SK-N-SH treated with all-trans-retinoic acid at 6 μM for 48 hours (cell line): ENCODE data around the gene SMIM1.

Experiments
- ATAC-seq: fragments of 200-7000 bp; cut with Tn5 transposase; 3 replicates; pipeline ENCODE4 v1.9.1; 2020; ENCODE audit warnings: mild to moderate bottlenecking, moderate library complexity
- ARNTL ChIP-seq: fragments of 450-650 bp; formaldehyde crosslinking; IDR thresholded peaks from 2 replicates; pipeline ENCODE4 v1.5.0; 2020; ENCODE audit warnings: low read depth, mild to moderate bottlenecking, moderate library complexity, borderline replicate concordance
- CSDC2 ChIP-seq: fragments of 250-450 bp; sonication (Bioruptor Pico); IDR thresholded peaks from 2 replicates; pipeline ENCODE4 v1.5.0; 2020; ENCODE audit warnings: mild to moderate bottlenecking, moderate library complexity
- ESRRG ChIP-seq: fragments of 250-450 bp; sonication (Bioruptor Pico); IDR thresholded peaks from 2 replicates; pipeline ENCODE4 v1.6.1; 2021; ENCODE audit warnings: mild to moderate bottlenecking
- GLIS3 ChIP-seq: fragments of 250-450 bp; sonication (Bioruptor Pico); IDR thresholded peaks from 2 replicates; pipeline ENCODE4 v1.5.0; 2020; ENCODE audit warnings: mild to moderate bottlenecking, moderate library complexity
- ISL1 ChIP-seq: fragments of 250-450 bp; sonication (Bioruptor Pico); IDR thresholded peaks from 2 replicates; pipeline ENCODE4 v2.1.2; 2022; ENCODE audit warnings: mild to moderate bottlenecking, moderate library complexity
- SNAI2 ChIP-seq: fragments of 250-450 bp; sonication (Bioruptor Pico); IDR thresholded peaks from 2 replicates; pipeline ENCODE4 v1.5.0; 2020; ENCODE audit warnings: mild to moderate bottlenecking, moderate library complexity
- TCF4 ChIP-seq: fragments of 250-450 bp; sonication (Bioruptor Pico); IDR thresholded peaks from 2 replicates; pipeline ENCODE4 v1.8.0; 2021; ENCODE audit warnings: mild to moderate bottlenecking, moderate library complexity, borderline replicate concordance
- TOX ChIP-seq: fragments of 250-450 bp; sonication (Bioruptor Pico); IDR thresholded peaks from 2 replicates; pipeline ENCODE4 v1.8.0; 2021; ENCODE audit warnings: mild to moderate bottlenecking, moderate library complexity, borderline replicate concordance
- ZC3H10 ChIP-seq: fragments of 250-450 bp; sonication (Bioruptor Pico); IDR thresholded peaks from 2 replicates; pipeline ENCODE4 v1.5.1; 2021; ENCODE audit warnings: mild to moderate bottlenecking, moderate library complexity
- ZFP3 ChIP-seq: fragments of 250-450 bp; sonication (Bioruptor Pico); IDR thresholded peaks from 2 replicates; pipeline ENCODE4 v1.5.0; 2020; ENCODE audit warnings: mild to moderate bottlenecking, moderate library complexity
- ZFP30 ChIP-seq: fragments of 450-650 bp; formaldehyde crosslinking; IDR thresholded peaks from 2 replicates; pipeline ENCODE4 v1.5.0; 2022; ENCODE audit warnings: mild to moderate bottlenecking, moderate library complexity
- ZNF565 ChIP-seq: fragments of 450-650 bp; formaldehyde crosslinking; conservative IDR thresholded peaks from 2 replicates; pipeline ENCODE4 v1.5.0; 2020; ENCODE audit warnings: low read depth, mild to moderate bottlenecking, moderate library complexity
- ZNF70 ChIP-seq: fragments of 450-650 bp; formaldehyde crosslinking; IDR thresholded peaks from 2 replicates; pipeline ENCODE4 v1.5.0; 2020; ENCODE audit warnings: mild to moderate bottlenecking, moderate library complexity
- ZNF8 ChIP-seq: fragments of 450-650 bp; formaldehyde crosslinking; IDR thresholded peaks from 2 replicates; pipeline ENCODE4 v1.5.0; 2020; ENCODE audit warnings: mild to moderate bottlenecking, moderate library complexity
- TF ChIP-seq, protein P1 (sequence below): fragments of 250-450 bp; sonication (Bioruptor Pico); IDR thresholded peaks from 2 replicates; pipeline ENCODE4 v1.5.1; 2021; ENCODE audit warnings: mild to moderate bottlenecking, moderate library complexity
- TF ChIP-seq, protein P2 (sequence below): fragments of 250-450 bp; sonication (Bioruptor Pico); IDR thresholded peaks from 2 replicates; pipeline ENCODE4 v1.8.0; 2021; ENCODE audit warnings: low read depth, mild to moderate bottlenecking, moderate library complexity, borderline replicate concordance
- TF ChIP-seq, protein P3 (sequence below): fragments of 250-450 bp; sonication (Bioruptor Pico); IDR thresholded peaks from 2 replicates; pipeline ENCODE4 v1.5.0; 2020; ENCODE audit warnings: mild to moderate bottlenecking, moderate library complexity
- TF ChIP-seq, protein P4 (sequence below): fragments of 250-450 bp; sonication (Bioruptor Pico); IDR thresholded peaks from 2 replicates; pipeline ENCODE4 v1.8.0; 2020; ENCODE audit warnings: mild to moderate bottlenecking, moderate library complexity, borderline replicate concordance

Gene SMIM1

DNA sequence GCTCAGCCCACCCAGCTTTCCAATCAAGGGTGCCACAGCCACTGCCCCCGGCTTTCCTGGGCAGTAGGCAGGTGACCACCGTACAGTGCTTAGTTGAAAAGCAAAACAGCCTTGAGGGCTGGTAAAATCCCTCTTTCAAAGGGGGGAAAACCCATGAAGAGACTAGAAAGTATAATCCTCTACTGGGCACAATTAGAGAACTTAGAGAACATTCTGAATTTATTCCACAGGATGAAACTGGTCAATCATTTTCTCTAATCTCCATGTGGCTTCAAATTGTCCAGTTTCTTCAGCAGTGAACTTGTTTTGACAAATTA is 39.0 kb downstream of the SMIM1 start:
- no peak; the same call in 2 of the 3 replicates for ATAC-seq
- TF ChIP-seq, protein P1, sequence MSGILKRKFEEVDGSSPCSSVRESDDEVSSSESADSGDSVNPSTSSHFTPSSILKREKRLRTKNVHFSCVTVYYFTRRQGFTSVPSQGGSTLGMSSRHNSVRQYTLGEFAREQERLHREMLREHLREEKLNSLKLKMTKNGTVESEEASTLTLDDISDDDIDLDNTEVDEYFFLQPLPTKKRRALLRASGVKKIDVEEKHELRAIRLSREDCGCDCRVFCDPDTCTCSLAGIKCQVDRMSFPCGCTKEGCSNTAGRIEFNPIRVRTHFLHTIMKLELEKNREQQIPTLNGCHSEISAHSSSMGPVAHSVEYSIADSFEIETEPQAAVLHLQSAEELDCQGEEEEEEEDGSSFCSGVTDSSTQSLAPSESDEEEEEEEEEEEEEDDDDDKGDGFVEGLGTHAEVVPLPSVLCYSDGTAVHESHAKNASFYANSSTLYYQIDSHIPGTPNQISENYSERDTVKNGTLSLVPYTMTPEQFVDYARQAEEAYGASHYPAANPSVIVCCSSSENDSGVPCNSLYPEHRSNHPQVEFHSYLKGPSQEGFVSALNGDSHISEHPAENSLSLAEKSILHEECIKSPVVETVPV (CRISPR knock-in tag) = no peak
- no peak for TF ChIP-seq ZFP3 (CRISPR knock-in tag)
- no peak for TF ChIP-seq CSDC2 (CRISPR knock-in tag)
- no peak for TF ChIP-seq TCF4 (CRISPR knock-in tag)
- TF ChIP-seq ZNF8 (CRISPR knock-in tag) = no peak
- TF ChIP-seq ARNTL (CRISPR knock-in tag) = no peak
- no peak for TF ChIP-seq ZNF70 (CRISPR knock-in tag)
- no peak for TF ChIP-seq GLIS3
- TF ChIP-seq, protein P2, sequence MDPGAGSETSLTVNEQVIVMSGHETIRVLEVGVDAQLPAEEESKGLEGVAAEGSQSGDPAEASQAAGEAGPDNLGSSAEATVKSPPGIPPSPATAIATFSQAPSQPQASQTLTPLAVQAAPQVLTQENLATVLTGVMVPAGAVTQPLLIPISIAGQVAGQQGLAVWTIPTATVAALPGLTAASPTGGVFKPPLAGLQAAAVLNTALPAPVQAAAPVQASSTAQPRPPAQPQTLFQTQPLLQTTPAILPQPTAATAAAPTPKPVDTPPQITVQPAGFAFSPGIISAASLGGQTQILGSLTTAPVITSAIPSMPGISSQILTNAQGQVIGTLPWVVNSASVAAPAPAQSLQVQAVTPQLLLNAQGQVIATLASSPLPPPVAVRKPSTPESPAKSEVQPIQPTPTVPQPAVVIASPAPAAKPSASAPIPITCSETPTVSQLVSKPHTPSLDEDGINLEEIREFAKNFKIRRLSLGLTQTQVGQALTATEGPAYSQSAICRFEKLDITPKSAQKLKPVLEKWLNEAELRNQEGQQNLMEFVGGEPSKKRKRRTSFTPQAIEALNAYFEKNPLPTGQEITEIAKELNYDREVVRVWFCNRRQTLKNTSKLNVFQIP = no peak
- no peak for TF ChIP-seq ZNF565 (CRISPR knock-in tag)
- TF ChIP-seq ZFP30 = no peak
- TF ChIP-seq, protein P3, sequence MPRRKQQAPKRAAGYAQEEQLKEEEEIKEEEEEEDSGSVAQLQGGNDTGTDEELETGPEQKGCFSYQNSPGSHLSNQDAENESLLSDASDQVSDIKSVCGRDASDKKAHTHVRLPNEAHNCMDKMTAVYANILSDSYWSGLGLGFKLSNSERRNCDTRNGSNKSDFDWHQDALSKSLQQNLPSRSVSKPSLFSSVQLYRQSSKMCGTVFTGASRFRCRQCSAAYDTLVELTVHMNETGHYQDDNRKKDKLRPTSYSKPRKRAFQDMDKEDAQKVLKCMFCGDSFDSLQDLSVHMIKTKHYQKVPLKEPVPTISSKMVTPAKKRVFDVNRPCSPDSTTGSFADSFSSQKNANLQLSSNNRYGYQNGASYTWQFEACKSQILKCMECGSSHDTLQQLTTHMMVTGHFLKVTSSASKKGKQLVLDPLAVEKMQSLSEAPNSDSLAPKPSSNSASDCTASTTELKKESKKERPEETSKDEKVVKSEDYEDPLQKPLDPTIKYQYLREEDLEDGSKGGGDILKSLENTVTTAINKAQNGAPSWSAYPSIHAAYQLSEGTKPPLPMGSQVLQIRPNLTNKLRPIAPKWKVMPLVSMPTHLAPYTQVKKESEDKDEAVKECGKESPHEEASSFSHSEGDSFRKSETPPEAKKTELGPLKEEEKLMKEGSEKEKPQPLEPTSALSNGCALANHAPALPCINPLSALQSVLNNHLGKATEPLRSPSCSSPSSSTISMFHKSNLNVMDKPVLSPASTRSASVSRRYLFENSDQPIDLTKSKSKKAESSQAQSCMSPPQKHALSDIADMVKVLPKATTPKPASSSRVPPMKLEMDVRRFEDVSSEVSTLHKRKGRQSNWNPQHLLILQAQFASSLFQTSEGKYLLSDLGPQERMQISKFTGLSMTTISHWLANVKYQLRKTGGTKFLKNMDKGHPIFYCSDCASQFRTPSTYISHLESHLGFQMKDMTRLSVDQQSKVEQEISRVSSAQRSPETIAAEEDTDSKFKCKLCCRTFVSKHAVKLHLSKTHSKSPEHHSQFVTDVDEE (CRISPR knock-in tag) = no peak

DNA sequence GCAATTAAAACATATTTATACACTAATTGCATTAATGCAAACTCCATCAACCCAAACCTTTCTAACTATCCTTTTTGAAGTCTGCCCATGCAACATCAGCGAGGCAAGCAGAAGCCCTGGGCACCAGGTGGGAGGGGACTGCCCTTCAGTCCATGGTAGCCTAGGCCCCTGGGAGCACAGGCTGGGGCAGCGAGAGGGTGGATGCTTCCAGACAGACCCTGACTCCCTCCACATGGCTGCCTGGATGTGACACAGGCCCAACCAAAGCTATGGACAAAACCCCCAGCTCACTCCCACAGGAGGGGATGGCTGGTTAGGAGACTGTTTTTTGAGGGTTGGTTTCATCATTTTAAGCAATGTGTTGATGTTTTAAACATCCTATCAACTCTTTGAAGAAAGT is 41.5 kb downstream of the SMIM1 start:
- no peak for ATAC-seq
- no peak for TF ChIP-seq ZC3H10 (CRISPR knock-in tag)
- TF ChIP-seq, all 23 proteins: peak for 0

DNA sequence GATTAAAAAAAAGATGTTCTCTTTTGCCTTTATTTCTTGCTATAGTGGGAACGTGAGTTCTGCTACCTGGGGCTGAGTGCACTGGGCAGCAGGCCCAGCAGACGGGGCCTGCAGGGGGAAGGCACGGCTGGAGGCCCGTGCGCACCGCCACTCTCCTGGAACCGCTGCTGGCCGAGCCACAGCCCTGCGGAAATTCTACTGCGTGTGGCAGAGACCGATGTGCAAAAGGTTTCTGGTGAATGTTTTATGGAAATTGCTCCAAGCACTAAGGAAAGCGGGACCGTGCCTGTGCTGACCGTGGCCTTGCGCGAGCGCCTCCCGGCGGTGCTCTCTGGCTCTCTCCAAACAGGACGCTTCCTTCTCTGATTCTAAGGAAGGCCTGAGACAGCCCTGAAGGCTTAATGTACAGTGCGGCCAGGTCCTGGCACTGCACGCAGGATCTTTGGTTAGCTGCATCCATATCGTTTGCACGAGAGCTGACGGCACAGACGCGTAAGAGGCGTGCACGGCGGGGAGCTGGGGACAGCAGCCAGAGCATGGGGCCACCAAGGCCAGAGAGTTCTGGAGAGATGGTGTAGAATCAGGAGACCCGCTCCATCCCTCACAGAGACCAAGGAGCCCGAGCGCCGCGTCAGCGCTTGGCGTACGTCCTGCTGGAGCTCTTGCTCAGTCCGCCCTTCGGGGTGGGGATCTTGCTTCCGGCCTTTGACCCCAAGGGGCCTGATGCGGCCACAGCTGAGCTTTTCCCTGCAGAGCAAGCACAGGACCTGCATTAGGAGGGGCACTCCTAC is 42.4 kb downstream of the SMIM1 start:
- no peak for ATAC-seq

DNA sequence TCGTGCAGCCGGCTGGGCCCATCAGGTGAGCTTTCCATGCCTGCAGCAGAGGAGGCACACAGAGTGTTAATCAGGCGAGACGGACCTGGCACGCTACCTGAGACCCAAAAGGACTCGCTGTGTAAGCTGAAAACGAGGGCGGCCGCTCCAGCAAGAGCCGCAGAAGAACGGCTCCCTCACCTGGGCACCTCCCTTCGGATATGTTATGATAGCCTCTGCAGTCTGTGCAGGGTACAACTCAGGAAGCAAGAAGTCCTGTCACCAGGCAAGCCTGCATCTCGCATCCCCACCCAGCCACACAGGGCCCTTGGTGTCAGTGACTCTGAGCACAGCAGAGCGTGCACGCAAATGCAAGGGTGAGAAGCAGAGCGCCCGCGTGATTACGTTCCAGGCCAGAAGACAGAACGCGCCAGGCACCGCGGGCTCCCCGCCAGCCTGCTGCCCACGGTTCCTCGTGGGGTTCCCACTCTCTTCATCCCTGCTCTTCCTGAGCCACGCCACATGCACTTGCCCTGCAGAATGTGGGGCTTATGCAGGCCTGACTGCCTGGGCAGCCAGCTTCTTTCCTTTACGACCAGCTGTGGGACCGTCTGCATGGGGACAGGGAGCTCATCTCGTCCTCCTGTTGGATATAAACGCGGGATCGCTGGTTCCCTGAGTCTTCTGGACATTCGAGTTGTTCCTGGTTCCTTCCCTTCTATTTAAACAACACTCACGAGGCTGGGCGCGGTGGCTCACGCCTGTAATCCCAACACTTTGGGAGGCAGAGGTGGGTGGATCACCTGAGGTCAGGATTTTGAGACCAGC is 44.0 kb downstream of the SMIM1 start:
- ATAC-seq = no peak

More for the DNA sequence above, 42.4 kb downstream of the SMIM1 start:
- TF ChIP-seq ESRRG (CRISPR knock-in tag) (no peak), GLIS3 (no peak), ZFP30 (no peak), SNAI2 (CRISPR knock-in tag) (no peak)
- TF ChIP-seq, protein P1 (CRISPR knock-in tag) = no peak

More for the DNA sequence above, 44.0 kb downstream of the SMIM1 start:
- TF ChIP-seq ISL1 (CRISPR knock-in tag) (no peak), TOX (CRISPR knock-in tag) (no peak), ZFP30 (no peak), ZC3H10 (CRISPR knock-in tag) (no peak), GLIS3 (no peak)
- TF ChIP-seq, protein P4, sequence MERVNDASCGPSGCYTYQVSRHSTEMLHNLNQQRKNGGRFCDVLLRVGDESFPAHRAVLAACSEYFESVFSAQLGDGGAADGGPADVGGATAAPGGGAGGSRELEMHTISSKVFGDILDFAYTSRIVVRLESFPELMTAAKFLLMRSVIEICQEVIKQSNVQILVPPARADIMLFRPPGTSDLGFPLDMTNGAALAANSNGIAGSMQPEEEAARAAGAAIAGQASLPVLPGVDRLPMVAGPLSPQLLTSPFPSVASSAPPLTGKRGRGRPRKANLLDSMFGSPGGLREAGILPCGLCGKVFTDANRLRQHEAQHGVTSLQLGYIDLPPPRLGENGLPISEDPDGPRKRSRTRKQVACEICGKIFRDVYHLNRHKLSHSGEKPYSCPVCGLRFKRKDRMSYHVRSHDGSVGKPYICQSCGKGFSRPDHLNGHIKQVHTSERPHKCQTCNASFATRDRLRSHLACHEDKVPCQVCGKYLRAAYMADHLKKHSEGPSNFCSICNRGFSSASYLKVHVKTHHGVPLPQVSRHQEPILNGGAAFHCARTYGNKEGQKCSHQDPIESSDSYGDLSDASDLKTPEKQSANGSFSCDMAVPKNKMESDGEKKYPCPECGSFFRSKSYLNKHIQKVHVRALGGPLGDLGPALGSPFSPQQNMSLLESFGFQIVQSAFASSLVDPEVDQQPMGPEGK (CRISPR knock-in tag) = no peak
- TF ChIP-seq, protein P1 (CRISPR knock-in tag) = no peak
